ENCODE measurements around the gene TMEM139. TPM values are rescaled to one million over a fixed set of nuclear protein-coding genes. Genes with fewer than 3 reads are reported as not detected.

TMEM139 gene
- total and polyA plus RNA-seq, 10 of the 15 experiments (the other 5 are each of a cell fraction or from before 2014, with no cell fraction given): 0.31 TPM; not detected in 9

- TF ChIP-seq, protein P1, sequence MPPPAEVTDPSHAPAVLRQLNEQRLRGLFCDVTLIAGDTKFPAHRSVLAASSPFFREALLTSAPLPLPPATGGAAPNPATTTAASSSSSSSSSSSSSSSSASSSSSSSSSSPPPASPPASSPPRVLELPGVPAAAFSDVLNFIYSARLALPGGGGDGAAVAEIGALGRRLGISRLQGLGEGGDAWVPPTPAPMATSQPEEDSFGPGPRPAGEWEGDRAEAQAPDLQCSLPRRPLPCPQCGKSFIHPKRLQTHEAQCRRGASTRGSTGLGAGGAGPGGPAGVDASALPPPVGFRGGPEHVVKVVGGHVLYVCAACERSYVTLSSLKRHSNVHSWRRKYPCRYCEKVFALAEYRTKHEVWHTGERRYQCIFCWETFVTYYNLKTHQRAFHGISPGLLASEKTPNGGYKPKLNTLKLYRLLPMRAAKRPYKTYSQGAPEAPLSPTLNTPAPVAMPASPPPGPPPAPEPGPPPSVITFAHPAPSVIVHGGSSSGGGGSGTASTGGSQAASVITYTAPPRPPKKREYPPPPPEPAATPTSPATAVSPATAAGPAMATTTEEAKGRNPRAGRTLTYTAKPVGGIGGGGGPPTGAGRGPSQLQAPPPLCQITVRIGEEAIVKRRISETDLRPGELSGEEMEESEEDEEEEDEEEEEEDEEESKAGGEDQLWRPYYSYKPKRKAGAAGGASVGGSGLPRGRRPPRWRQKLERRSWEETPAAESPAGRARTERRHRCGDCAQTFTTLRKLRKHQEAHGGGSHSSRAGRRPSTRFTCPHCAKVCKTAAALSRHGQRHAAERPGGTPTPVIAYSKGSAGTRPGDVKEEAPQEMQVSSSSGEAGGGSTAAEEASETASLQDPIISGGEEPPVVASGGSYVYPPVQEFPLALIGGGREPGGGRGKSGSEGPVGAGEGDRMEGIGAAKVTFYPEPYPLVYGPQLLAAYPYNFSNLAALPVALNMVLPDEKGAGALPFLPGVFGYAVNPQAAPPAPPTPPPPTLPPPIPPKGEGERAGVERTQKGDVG (CRISPR knock-in tag; IDR thresholded peaks at IDR 0.05): no peak
- TF ChIP-seq SMAD1 (IDR thresholded peaks at IDR 0.05; ENCODE audit: low read depth, partially characterized antibody) (no peak), POLR2AphosphoS5 (IDR thresholded peaks at IDR 0.05; ENCODE audit: low read length) (no peak), KAT2A (conservative IDR thresholded peaks at IDR 0.05; ENCODE audit: control insufficient read depth, low read depth, low read length) (no peak), MLLT1 (IDR thresholded peaks at IDR 0.05) (peak; percentile 58; the same call in 1 of the 2 replicates), BCLAF1 (IDR thresholded peaks at IDR 0.05) (no peak), GATAD2B (conservative IDR thresholded peaks at IDR 0.05; ENCODE audit: low read depth) (no peak), CHD2 (IDR thresholded peaks at IDR 0.05; ENCODE audit: borderline replicate concordance, low read depth, low read length) (no peak), RFX5 (IDR thresholded peaks at IDR 0.05; ENCODE audit: low read depth, low read length) (no peak), SMC3 (IDR thresholded peaks at IDR 0.05; ENCODE audit: borderline replicate concordance, low read length) (no peak), ATF7 (IDR thresholded peaks at IDR 0.05; ENCODE audit: low read depth) (no peak), RAD21 (IDR thresholded peaks at IDR 0.05; ENCODE audit: insufficient read depth, low read depth, low read length) (peak; percentile 36; the same call in 1 of the 2 replicates), IKZF1 (conservative IDR thresholded peaks at IDR 0.05) (no peak), HDAC6 (IDR thresholded peaks at IDR 0.05; ENCODE audit: unreplicated experiment) (no peak), MTA2 (IDR thresholded peaks at IDR 0.05; ENCODE audit: low read depth) (no peak)
- TF ChIP-seq, protein P2, sequence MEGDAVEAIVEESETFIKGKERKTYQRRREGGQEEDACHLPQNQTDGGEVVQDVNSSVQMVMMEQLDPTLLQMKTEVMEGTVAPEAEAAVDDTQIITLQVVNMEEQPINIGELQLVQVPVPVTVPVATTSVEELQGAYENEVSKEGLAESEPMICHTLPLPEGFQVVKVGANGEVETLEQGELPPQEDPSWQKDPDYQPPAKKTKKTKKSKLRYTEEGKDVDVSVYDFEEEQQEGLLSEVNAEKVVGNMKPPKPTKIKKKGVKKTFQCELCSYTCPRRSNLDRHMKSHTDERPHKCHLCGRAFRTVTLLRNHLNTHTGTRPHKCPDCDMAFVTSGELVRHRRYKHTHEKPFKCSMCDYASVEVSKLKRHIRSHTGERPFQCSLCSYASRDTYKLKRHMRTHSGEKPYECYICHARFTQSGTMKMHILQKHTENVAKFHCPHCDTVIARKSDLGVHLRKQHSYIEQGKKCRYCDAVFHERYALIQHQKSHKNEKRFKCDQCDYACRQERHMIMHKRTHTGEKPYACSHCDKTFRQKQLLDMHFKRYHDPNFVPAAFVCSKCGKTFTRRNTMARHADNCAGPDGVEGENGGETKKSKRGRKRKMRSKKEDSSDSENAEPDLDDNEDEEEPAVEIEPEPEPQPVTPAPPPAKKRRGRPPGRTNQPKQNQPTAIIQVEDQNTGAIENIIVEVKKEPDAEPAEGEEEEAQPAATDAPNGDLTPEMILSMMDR (IDR thresholded peaks at IDR 0.05 in 2 of 3, conservative IDR thresholded peaks at IDR 0.05 in 1 of 3; ENCODE audit: control insufficient read depth in 2 of 3, extremely low read depth in 1 of 3, insufficient read depth in 1 of 3, low read depth in 3 of 3, low read length in 3 of 3): peak; percentile 44 to 69 (median 61)
These were observed 15.1 kb downstream of the TMEM139 start (continued) for GRCh38 chr7:143299840-143300239.

Measured in GM12878 (cell line).